ENCODE data around the gene GPN2. TPM values are rescaled to one million over a fixed set of nuclear protein-coding genes. Genes with fewer than 3 reads are reported as not detected.
"Not testable (repeated sequence)": the region's sequence is repeated elsewhere in the genome, so short reads cannot be mapped to it uniquely, and the experiment has no call there.

Gene GPN2
- total RNA-seq, 1 donor from 2014 or later: 14.9 TPM

DNA sequence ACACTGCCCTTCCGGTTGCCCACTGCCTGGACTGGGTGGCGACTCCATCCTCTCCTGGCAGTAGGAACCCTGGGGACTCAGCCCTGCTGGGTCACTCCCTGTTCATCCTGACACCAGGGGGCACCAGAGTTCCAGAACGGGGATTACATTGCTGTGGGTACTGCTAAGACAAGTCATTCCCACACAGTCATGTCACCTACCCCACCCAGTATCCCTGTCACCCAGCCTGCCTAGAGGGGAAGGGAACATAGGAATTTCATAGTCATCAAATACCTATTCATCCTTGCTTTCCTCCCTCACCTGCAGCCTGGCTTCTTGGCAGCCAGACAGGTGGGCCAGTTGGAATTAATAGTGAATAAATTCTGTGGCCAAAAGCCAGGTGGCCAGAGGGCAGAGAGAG lies 36.9 kb downstream of the GPN2 start:
- H3K4me3 ChIP-seq: no peak overlapping the region
- no peaks in the 10 kb centered on the region for H3K27me3 ChIP-seq (ENCODE audit: low read depth)
- intact Hi-C loops (cut with micrococcal nuclease): no loop called here
- H3K9me3 ChIP-seq (replicated peaks): no peaks in the 10 kb centered on the region
- peak; percentile 81 for DNase-seq
- H3K36me3 ChIP-seq: peaks cover 88% of the 10 kb centered on the region
- no peak overlapping the region for H3K27ac ChIP-seq (replicated peaks)
- TF ChIP-seq, protein P1, sequence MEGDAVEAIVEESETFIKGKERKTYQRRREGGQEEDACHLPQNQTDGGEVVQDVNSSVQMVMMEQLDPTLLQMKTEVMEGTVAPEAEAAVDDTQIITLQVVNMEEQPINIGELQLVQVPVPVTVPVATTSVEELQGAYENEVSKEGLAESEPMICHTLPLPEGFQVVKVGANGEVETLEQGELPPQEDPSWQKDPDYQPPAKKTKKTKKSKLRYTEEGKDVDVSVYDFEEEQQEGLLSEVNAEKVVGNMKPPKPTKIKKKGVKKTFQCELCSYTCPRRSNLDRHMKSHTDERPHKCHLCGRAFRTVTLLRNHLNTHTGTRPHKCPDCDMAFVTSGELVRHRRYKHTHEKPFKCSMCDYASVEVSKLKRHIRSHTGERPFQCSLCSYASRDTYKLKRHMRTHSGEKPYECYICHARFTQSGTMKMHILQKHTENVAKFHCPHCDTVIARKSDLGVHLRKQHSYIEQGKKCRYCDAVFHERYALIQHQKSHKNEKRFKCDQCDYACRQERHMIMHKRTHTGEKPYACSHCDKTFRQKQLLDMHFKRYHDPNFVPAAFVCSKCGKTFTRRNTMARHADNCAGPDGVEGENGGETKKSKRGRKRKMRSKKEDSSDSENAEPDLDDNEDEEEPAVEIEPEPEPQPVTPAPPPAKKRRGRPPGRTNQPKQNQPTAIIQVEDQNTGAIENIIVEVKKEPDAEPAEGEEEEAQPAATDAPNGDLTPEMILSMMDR (IDR thresholded peaks at IDR 0.05; ENCODE audit: borderline replicate concordance): peak; percentile 84
- H3K4me1 ChIP-seq: peaks cover 6% of the 10 kb centered on the region

GRCh38 chr1:26852701-26853100 lies 37.4 kb downstream of the GPN2 start:
- TF ChIP-seq, protein P1 (IDR thresholded peaks at IDR 0.05; ENCODE audit: borderline replicate concordance): no peak
- peaks cover 92% of the 10 kb centered on the region for H3K36me3 ChIP-seq

GRCh38 chr1:26851106-26851684 lies 38.9 kb downstream of the GPN2 start:
- Histone ChIP-seq H3K4me3 (no peak overlapping the region), H3K27me3 (ENCODE audit: low read depth) (no peaks in the 10 kb centered on the region), H3K4me1 (peaks cover 6% of the 10 kb centered on the region), H3K36me3 (peaks cover 95% of the 10 kb centered on the region), H3K9me3 (replicated peaks) (no peaks in the 10 kb centered on the region), H3K27ac (replicated peaks) (no peak overlapping the region)
- TF ChIP-seq, protein P1 (IDR thresholded peaks at IDR 0.05; ENCODE audit: borderline replicate concordance): no peak
- DNase-seq: no peak
- intact Hi-C loops (cut with micrococcal nuclease): no loop called here

More at GRCh38 chr1:26852701-26853100, 37.4 kb downstream of the GPN2 start:
- H3K4me3 ChIP-seq: no peak overlapping the region
- H3K9me3 ChIP-seq (replicated peaks): no peaks in the 10 kb centered on the region
- intact Hi-C loops (cut with micrococcal nuclease): no loop called here
- no peaks in the 10 kb centered on the region for H3K27me3 ChIP-seq (ENCODE audit: low read depth)
- peaks cover 6% of the 10 kb centered on the region for H3K4me1 ChIP-seq
- DNase-seq: no peak
- no peak overlapping the region for H3K27ac ChIP-seq (replicated peaks)

DNA sequence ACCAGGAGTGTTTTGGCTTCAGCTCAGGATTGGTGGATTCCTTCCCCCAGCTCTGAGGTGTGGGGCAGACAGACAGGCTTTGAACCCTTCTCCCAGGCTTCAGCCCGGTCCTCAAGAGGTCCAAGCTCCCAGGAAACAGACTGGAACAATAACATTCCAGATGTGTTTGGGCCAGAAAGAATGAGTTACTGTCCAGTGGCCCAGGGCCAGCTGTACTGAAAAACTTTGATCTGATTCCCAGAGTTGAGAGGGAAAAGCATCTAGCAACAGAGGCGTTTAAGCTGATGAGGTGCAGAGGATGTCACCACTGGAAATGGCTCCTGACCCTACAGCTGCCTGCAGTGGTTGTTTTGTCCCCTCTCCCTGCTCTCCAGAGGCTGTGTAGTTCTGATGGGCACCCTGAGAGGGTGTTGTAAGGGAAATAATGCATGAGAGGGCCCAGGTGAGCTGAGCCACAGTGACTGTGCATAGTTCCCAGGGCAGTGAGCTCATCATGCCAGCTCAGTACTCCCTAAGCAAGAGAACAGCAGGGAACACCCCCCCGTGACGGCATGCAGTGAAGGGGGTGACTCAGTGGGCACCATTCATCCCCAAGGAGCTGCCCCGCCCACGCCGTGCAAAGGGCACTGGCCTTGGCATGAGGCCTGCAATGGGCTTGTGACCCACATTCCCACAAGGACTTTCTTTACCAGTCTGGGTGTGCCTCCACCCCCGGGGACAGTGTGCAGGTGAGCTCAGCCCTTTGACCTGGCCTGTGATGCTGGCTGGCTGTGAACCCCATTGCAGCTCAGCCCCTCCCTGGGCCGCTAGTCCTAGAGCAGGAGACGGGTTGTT lies 40.9 kb downstream of the GPN2 start:
- Histone ChIP-seq H3K4me1 (peaks cover 6% of the 10 kb centered on the region), H3K4me3 (no peak overlapping the region), H3K36me3 (peaks cover 74% of the 10 kb centered on the region), H3K9me3 (replicated peaks) (no peaks in the 10 kb centered on the region), H3K27ac (replicated peaks) (no peak overlapping the region), H3K27me3 (ENCODE audit: low read depth) (no peaks in the 10 kb centered on the region)
- TF ChIP-seq, protein P1 (IDR thresholded peaks at IDR 0.05; ENCODE audit: borderline replicate concordance): no peak
- no peak for DNase-seq
- intact Hi-C loops (cut with micrococcal nuclease): no loop called here

GRCh38 chr1:26848499-26848898 lies 41.6 kb downstream of the GPN2 start:
- H3K4me3 ChIP-seq: no peak overlapping the region
- H3K27me3 ChIP-seq (ENCODE audit: low read depth): no peaks in the 10 kb centered on the region
- no peak overlapping the region for H3K27ac ChIP-seq (replicated peaks)
- H3K36me3 ChIP-seq: peaks cover 73% of the 10 kb centered on the region
- peaks cover 6% of the 10 kb centered on the region for H3K4me1 ChIP-seq
- TF ChIP-seq, protein P1 (IDR thresholded peaks at IDR 0.05; ENCODE audit: borderline replicate concordance): no peak
- intact Hi-C loops (cut with micrococcal nuclease): no loop called here
- DNase-seq: no peak
- H3K9me3 ChIP-seq (replicated peaks): no peaks in the 10 kb centered on the region

- H3K4me3 ChIP-seq; H3K27me3 ChIP-seq (ENCODE audit: low read depth); intact Hi-C loops (cut with micrococcal nuclease); H3K9me3 ChIP-seq (replicated peaks); H3K27ac ChIP-seq (replicated peaks); H3K4me1 ChIP-seq; DNase-seq: not testable (repeated sequence)
- H3K36me3 ChIP-seq: peaks cover 73% of the 10 kb centered on the region
Observed at GRCh38 chr1:26847826-26848225, 42.3 kb downstream of the GPN2 start.

Data from left ventricle myocardium inferior (tissue), 1 donor.